OCI-LY7 (cell line): ENCODE results near the gene RARS2. TPM values are rescaled to one million over a fixed set of nuclear protein-coding genes. Genes with fewer than 3 reads are reported as not detected.

Experiments
- BruUV-seq: library from RNA; stranded (reverse); fragments of 400-500 nt; replicated peaks from 2 replicates; lab custom pipeline; 2021; lab: Mats Ljungman, UMichigan
- CTCF ChIA-PET: fragments of 300-600 bp; sonication (Branson Sonifier 250); formaldehyde crosslinking; loops from one replicate; lab custom pipeline; 2022; ENCODE audit warnings: antibody characterized with exemption; ENCODE audit not compliant: unreplicated experiment; lab: Charles Lee
- POLR2A ChIA-PET: fragments of 300-600 bp; sonication (Branson Sonifier 250); formaldehyde crosslinking; loops from one replicate; lab custom pipeline; 2022; ENCODE audit warnings: antibody characterized with exemption; lab: Charles Lee
- DNase-seq: peaks from one replicate; pipeline ENCODE4 v3.0.0-alpha.2; 2015; ENCODE audit warnings: low spot score
- H2AFZ ChIP-seq: fragments of 200-600 bp; sonication (generic), shearing (Covaris generic); 2 replicates; pipeline ENCODE4 v1.6.1; 2014; ENCODE audit warnings: mild to moderate bottlenecking, antibody characterized with exemption, low read length, moderate library complexity
- H3K27ac ChIP-seq: fragments of 200-600 bp; sonication (generic); 2 replicates; pipeline ENCODE4 v1.5.1; 2014; ENCODE audit warnings: mixed run types, low read depth, mild to moderate bottlenecking, moderate library complexity, low read length, inconsistent platforms; ENCODE audit not compliant: poor library complexity, severe bottlenecking
- H3K36me3 ChIP-seq: fragments of 200-600 bp; sonication (generic); 2 replicates; pipeline ENCODE4 v1.6.1; 2014; ENCODE audit warnings: mild to moderate bottlenecking, antibody characterized with exemption, low read length, moderate library complexity, mixed read lengths; ENCODE audit not compliant: insufficient read depth
- H3K4me1 ChIP-seq: fragments of 200-600 bp; sonication (generic); 2 replicates; pipeline ENCODE4 v1.5.1; 2014; ENCODE audit warnings: mild to moderate bottlenecking, low read length; ENCODE audit not compliant: insufficient read depth, poor library complexity, severe bottlenecking
- H3K4me2 ChIP-seq: fragments of 200-600 bp; sonication (generic); 2 replicates; pipeline ENCODE4 v1.6.1; 2014; ENCODE audit warnings: mild to moderate bottlenecking, low read length
- H3K4me3 ChIP-seq: fragments of 200-600 bp; sonication (generic); 2 replicates; pipeline ENCODE4 v1.5.1; 2014; ENCODE audit warnings: mild to moderate bottlenecking, low read depth, low read length; ENCODE audit not compliant: poor library complexity, severe bottlenecking
- H3K79me2 ChIP-seq: fragments of 200-600 bp; sonication (generic); 2 replicates; pipeline ENCODE4 v1.6.1; 2016; ENCODE audit warnings: low read depth, mild to moderate bottlenecking, low read length, moderate library complexity, mixed read lengths; ENCODE audit not compliant: insufficient read depth
- H3K9me2 ChIP-seq: fragments of 200-600 bp; sonication (generic); 2 replicates; pipeline ENCODE4 v1.6.1; 2016; ENCODE audit warnings: mild to moderate bottlenecking, low read length, mixed read lengths; ENCODE audit not compliant: insufficient read depth
- H3K9me3 ChIP-seq: fragments of 200-600 bp; sonication (generic); 2 replicates; pipeline ENCODE4 v1.6.1; 2014; ENCODE audit warnings: mild to moderate bottlenecking, mixed run types, low read length, mixed read lengths
- H4K20me1 ChIP-seq: fragments of 200-600 bp; sonication (generic); 2 replicates; pipeline ENCODE4 v1.6.1; 2014; ENCODE audit warnings: mild to moderate bottlenecking, antibody characterized with exemption, low read length, moderate library complexity, mixed read lengths; ENCODE audit not compliant: insufficient read depth
- EZH2phosphoT487 ChIP-seq: fragments of 200-600 bp; sonication (generic); IDR thresholded peaks from 2 replicates; pipeline ENCODE4 v1.6.1; 2018; ENCODE audit warnings: low read depth, borderline replicate concordance, mild to moderate bottlenecking, mixed run types, antibody characterized with exemption, low read length, moderate library complexity, mixed read lengths
- intact Hi-C: fragments of 100-400 bp; cut with micrococcal nuclease; formaldehyde crosslinking; loops from one replicate; pipeline ENCODE4 v1.10.0; 2022; ENCODE audit not compliant: unreplicated experiment
- total RNA-seq, 2 experiments: library from RNA; depleted of rRNA in 1 of 2; stranded (reverse); fragments of >200 nt in 1 of 2; shearing (Covaris generic) in 1 of 2; gene quantifications; 2 replicates each; pipeline ENCODE4 v1.2.3, GENCODE V29; 2014 to 2022
- TF ChIP-seq, protein P1 (sequence below): fragments of 200-600 bp; sonication (generic); conservative IDR thresholded peaks from 2 replicates; pipeline ENCODE4 v1.5.1; 2014; ENCODE audit warnings: mild to moderate bottlenecking, antibody characterized with exemption, low read length, moderate library complexity, mixed read lengths

The RARS2 gene
- total RNA-seq, 2 experiments from 2014 or later = 21.4 to 36.0 TPM

DNA sequence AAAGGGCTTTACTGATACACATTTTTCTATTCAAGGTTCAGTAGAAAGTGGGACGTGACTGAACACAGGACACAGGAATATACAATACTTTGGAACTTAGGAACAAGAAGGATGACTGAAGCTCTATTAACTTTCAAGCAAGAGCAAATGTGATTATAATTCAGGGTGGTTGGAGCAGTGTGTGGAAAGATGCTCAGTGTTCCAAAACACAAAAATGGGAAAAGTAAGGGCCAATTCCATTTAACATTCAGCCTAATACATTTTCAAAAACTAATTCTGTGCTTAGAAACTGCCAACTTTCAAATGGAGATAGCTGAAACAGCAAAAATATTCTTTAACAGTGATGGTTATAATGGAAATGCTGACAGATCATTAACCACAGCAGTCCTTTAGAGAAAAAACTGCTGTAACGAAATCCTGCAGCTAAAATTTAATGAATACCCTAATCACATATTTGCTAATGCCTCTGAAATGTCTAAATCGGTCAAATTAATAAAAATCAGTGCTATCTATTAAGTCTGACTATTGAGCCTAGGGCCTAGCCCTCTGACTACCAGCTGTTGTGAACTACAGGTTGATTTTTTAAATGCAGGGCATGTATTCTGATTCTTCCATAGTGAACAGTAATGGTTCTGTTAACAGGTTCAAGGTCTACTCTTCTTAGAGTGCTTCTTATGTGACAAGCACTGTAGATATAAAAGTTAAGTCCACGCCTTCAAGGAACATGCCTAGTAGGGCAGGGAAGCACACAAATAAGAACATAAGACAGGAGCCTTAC lies 45.9 kb downstream of the RARS2 start:
- no peak overlapping the region for H2AFZ ChIP-seq
- intact Hi-C loops = no loop called here
- DNase-seq = no peak
- H3K4me1 ChIP-seq = no peaks in the 10 kb centered on the region
- peaks cover 79% of the 10 kb centered on the region for H3K36me3 ChIP-seq
- H3K4me2 ChIP-seq = no peak overlapping the region
- no TSS peak for BruUV-seq
- H3K79me2 ChIP-seq = no peaks in the 10 kb centered on the region
- no peak overlapping the region for H3K4me3 ChIP-seq
- POLR2A ChIA-PET = interaction anchor here (0.7 to 1.2 kb wide), 2 partner anchors 12 to 215 kb away, joined by 3 read pairs; no protein-coding TSS in a partner anchor
- H3K9me2 ChIP-seq = no peaks in the 10 kb centered on the region
- CTCF ChIA-PET = no interaction called here
- no peaks in the 10 kb centered on the region for H4K20me1 ChIP-seq
- TF ChIP-seq, protein P1, sequence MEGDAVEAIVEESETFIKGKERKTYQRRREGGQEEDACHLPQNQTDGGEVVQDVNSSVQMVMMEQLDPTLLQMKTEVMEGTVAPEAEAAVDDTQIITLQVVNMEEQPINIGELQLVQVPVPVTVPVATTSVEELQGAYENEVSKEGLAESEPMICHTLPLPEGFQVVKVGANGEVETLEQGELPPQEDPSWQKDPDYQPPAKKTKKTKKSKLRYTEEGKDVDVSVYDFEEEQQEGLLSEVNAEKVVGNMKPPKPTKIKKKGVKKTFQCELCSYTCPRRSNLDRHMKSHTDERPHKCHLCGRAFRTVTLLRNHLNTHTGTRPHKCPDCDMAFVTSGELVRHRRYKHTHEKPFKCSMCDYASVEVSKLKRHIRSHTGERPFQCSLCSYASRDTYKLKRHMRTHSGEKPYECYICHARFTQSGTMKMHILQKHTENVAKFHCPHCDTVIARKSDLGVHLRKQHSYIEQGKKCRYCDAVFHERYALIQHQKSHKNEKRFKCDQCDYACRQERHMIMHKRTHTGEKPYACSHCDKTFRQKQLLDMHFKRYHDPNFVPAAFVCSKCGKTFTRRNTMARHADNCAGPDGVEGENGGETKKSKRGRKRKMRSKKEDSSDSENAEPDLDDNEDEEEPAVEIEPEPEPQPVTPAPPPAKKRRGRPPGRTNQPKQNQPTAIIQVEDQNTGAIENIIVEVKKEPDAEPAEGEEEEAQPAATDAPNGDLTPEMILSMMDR = no peak
- no peak for TF ChIP-seq EZH2phosphoT487
- no peak overlapping the region for H3K27ac ChIP-seq
- H3K9me3 ChIP-seq = peaks cover 27% of the 10 kb centered on the region

DNA sequence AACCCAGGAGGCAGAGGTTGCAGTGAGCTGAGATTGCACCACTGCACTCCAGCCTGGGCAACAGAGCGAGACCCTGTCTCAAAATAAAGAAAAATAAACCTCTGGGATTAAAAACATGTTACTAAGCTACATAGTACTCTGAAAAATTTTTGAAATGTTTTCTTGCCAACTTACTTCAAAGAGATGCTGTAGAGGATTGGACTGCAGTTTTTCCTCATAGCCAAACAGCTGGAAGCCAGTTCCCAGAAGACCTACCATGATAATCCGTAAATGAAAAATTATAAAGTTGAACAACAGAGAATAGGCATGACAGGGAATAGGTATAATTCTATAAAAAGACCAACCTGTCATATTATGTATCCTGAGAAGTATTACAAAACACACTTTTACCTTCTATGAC lies 48.0 kb downstream of the RARS2 start:
- peaks cover 20% of the 10 kb centered on the region for H3K9me3 ChIP-seq
- BruUV-seq = no TSS peak
- intact Hi-C loops = no loop called here
- no peaks in the 10 kb centered on the region for H3K4me1 ChIP-seq
- no peak overlapping the region for H3K4me3 ChIP-seq
- H2AFZ ChIP-seq = no peak overlapping the region
- no peaks in the 10 kb centered on the region for H4K20me1 ChIP-seq
- no peak overlapping the region for H3K27ac ChIP-seq
- ChIA-PET CTCF (no interaction called here), POLR2A (interaction anchor here (0.6 to 1.4 kb wide), 3 partner anchors 12 to 462 kb away, joined by 3 to 4 read pairs (median 3); no protein-coding TSS in a partner anchor)
- no peak overlapping the region for H3K4me2 ChIP-seq
- no peaks in the 10 kb centered on the region for H3K9me2 ChIP-seq
- peaks cover 78% of the 10 kb centered on the region for H3K36me3 ChIP-seq
- TF ChIP-seq, protein P1 = no peak
- no peak for TF ChIP-seq EZH2phosphoT487
- no peak for DNase-seq
- no peaks in the 10 kb centered on the region for H3K79me2 ChIP-seq

DNA sequence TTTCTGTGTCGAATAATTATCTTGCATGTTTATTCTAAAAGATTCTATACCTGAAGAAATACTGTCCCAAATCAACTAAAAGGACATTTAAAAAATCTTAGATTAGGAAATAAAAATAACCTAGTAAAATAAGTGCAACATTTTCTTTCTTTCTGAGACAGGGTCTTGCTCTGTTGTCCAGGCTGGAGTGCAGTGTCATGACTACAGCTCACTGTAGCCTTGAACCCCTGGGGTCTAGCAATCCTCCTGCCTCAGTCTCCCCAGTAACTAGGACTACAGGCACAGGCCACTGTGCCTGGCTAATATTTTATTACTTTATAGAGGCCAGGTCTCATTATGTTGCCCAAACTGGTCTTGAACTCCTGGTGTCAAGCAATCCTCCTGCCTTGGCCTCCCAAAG lies 48.7 kb downstream of the RARS2 start:
- no TSS peak for BruUV-seq
- Histone ChIP-seq H3K4me3 (no peak overlapping the region), H4K20me1 (no peaks in the 10 kb centered on the region), H3K4me1 (no peaks in the 10 kb centered on the region), H3K79me2 (no peaks in the 10 kb centered on the region), H3K4me2 (no peak overlapping the region), H3K27ac (no peak overlapping the region), H3K9me3 (peaks cover 20% of the 10 kb centered on the region), H3K9me2 (no peaks in the 10 kb centered on the region), H3K36me3 (peaks cover 76% of the 10 kb centered on the region), H2AFZ (no peak overlapping the region)
- TF ChIP-seq, protein P1 = no peak
- no peak for TF ChIP-seq EZH2phosphoT487
- intact Hi-C loops = no loop called here
- POLR2A ChIA-PET = interaction anchor here (0.6 to 1.4 kb wide), 2 partner anchors 111 to 463 kb away, joined by 3 to 4 read pairs; no protein-coding TSS in a partner anchor
- no peak for DNase-seq
- CTCF ChIA-PET = no interaction called here
